H9 (cell line): Measurements from ENCODE around the gene PRMT2. TPM values are rescaled to one million over a fixed set of nuclear protein-coding genes. Genes with fewer than 3 reads are reported as not detected.

Experiments used
- DNase-seq: peaks from one replicate; pipeline ENCODE4 v3.0.0-alpha.2; 2017
- H2AFZ ChIP-seq: one replicate; pipeline ENCODE4 v1.6.1; 2013; ENCODE audit warnings: mild to moderate bottlenecking, low read length, control low read depth, moderate library complexity
- H2AK5ac ChIP-seq: 2 replicates; pipeline ENCODE4 v1.6.1; 2013; ENCODE audit warnings: low read length, control low read depth, mixed read lengths; ENCODE audit not compliant: insufficient read length
- H2BK120ac ChIP-seq: one replicate; pipeline ENCODE4 v1.6.1; 2013; ENCODE audit warnings: low read depth, mild to moderate bottlenecking, low read length, control low read depth, inconsistent platforms; ENCODE audit not compliant: poor library complexity, severe bottlenecking
- H2BK12ac ChIP-seq: 2 replicates; pipeline ENCODE4 v1.6.1; 2013; ENCODE audit warnings: low read length, control low read depth, mixed read lengths, low read depth; ENCODE audit not compliant: insufficient read length
- H2BK15ac ChIP-seq: 2 replicates; pipeline ENCODE4 v1.6.1; 2013; ENCODE audit warnings: low read depth, low read length, control low read depth
- H2BK20ac ChIP-seq: one replicate; pipeline ENCODE4 v1.6.1; 2013; ENCODE audit warnings: low read depth, mild to moderate bottlenecking, low read length, control low read depth, inconsistent platforms; ENCODE audit not compliant: poor library complexity, severe bottlenecking
- H2BK5ac ChIP-seq: 2 replicates; pipeline ENCODE4 v1.6.1; 2013; ENCODE audit warnings: low read length, control low read depth, mixed read lengths; ENCODE audit not compliant: insufficient read length
- H3K14ac ChIP-seq: 2 replicates; pipeline ENCODE4 v1.6.1; 2013; ENCODE audit warnings: low read length, control low read depth; ENCODE audit not compliant: insufficient read depth
- H3K18ac ChIP-seq: 2 replicates; pipeline ENCODE4 v1.6.1; 2013; ENCODE audit warnings: low read depth, mild to moderate bottlenecking, mixed read lengths, low read length, control low read depth; ENCODE audit not compliant: insufficient read length
- H3K23ac ChIP-seq: 2 replicates; pipeline ENCODE4 v1.6.1; 2013; ENCODE audit warnings: low read length, control low read depth, mixed read lengths, low read depth; ENCODE audit not compliant: insufficient read length
- H3K23me2 ChIP-seq: 2 replicates; pipeline ENCODE4 v1.6.1; 2013; ENCODE audit warnings: low read depth, mild to moderate bottlenecking, mixed read lengths, low read length, control low read depth; ENCODE audit not compliant: insufficient read length, poor library complexity, severe bottlenecking
- H3K27ac ChIP-seq: 2 replicates; pipeline ENCODE4 v1.5.1; 2013; ENCODE audit warnings: low read length, control low read depth, mixed read lengths, low read depth; ENCODE audit not compliant: insufficient read length
- H3K27me3 ChIP-seq: 2 replicates; pipeline ENCODE4 v1.6.1; 2013; ENCODE audit warnings: low read length, control low read depth, inconsistent platforms; ENCODE audit not compliant: insufficient read depth
- H3K4ac ChIP-seq: 2 replicates; pipeline ENCODE4 v1.6.1; 2013; ENCODE audit warnings: low read depth, mild to moderate bottlenecking, control low read depth, inconsistent platforms, low read length, moderate library complexity
- H3K4me1 ChIP-seq: 2 replicates; pipeline ENCODE4 v1.6.1; 2013; ENCODE audit warnings: low read length, control low read depth, inconsistent platforms; ENCODE audit not compliant: insufficient read depth
- H3K4me2 ChIP-seq: 2 replicates; pipeline ENCODE4 v1.6.1; 2013; ENCODE audit warnings: low read length, control low read depth, mixed read lengths; ENCODE audit not compliant: insufficient read length, insufficient read depth
- H3K56ac ChIP-seq: 2 replicates; pipeline ENCODE4 v1.6.1; 2013; ENCODE audit warnings: low read depth, mild to moderate bottlenecking, mixed read lengths, low read length, control low read depth; ENCODE audit not compliant: insufficient read length
- H3K79me1 ChIP-seq: 2 replicates; pipeline ENCODE4 v1.6.1; 2013; ENCODE audit warnings: low read depth, mild to moderate bottlenecking, moderate library complexity, low read length, control low read depth, inconsistent platforms; ENCODE audit not compliant: insufficient read depth, poor library complexity, severe bottlenecking
- H3K79me2 ChIP-seq: 2 replicates; pipeline ENCODE4 v1.6.1; 2013; ENCODE audit warnings: low read length, control low read depth, inconsistent platforms; ENCODE audit not compliant: insufficient read depth
- H3K9ac ChIP-seq: 2 replicates; pipeline ENCODE4 v1.6.1; 2013; ENCODE audit warnings: low read length, control low read depth, mixed read lengths; ENCODE audit not compliant: insufficient read length; ENCODE audit errors: extremely low read depth
- H3K9me3 ChIP-seq: one replicate; pipeline ENCODE4 v1.6.1; 2013; ENCODE audit warnings: low read depth, low read length, inconsistent platforms; ENCODE audit not compliant: control insufficient read depth
- H3T11ph ChIP-seq: one replicate; pipeline ENCODE4 v1.6.1; 2013; ENCODE audit warnings: mild to moderate bottlenecking, low read length, control low read depth, inconsistent platforms
- H4K20me1 ChIP-seq: one replicate; pipeline ENCODE4 v1.6.1; 2013; ENCODE audit not compliant: control insufficient read depth, insufficient read length, insufficient read depth
- H4K5ac ChIP-seq: 2 replicates; pipeline ENCODE4 v1.6.1; 2013; ENCODE audit warnings: low read depth, mild to moderate bottlenecking, mixed read lengths, low read length, control low read depth; ENCODE audit not compliant: insufficient read length
- H4K8ac ChIP-seq: replicated peaks from 2 replicates; pipeline ENCODE4 v1.6.1; 2013; ENCODE audit warnings: low read length, control low read depth, mixed read lengths, low read depth; ENCODE audit not compliant: insufficient read length
- H4K91ac ChIP-seq: 2 replicates; pipeline ENCODE4 v1.6.1; 2013; ENCODE audit warnings: low read depth, mild to moderate bottlenecking, moderate library complexity, mixed read lengths, low read length, control low read depth; ENCODE audit not compliant: insufficient read length
- H3K27ac Mint-ChIP-seq, 3 experiments: 2 replicates in 2 of 3; 3 replicates in 1 of 3; pipeline ENCODE4 v1.8.0; 2020 to 2021; ENCODE audit warnings: mixed read lengths in 3 of 3, mild to moderate bottlenecking in 1 of 3, moderate library complexity in 1 of 3
- H3K27me3 Mint-ChIP-seq: 2 replicates; pipeline ENCODE4 v1.8.0; 2021; ENCODE audit warnings: low read depth, mild to moderate bottlenecking, moderate library complexity, mixed read lengths
- H3K36me3 Mint-ChIP-seq, 3 experiments: 2 replicates in 2 of 3; 3 replicates in 1 of 3; pipeline ENCODE4 v1.8.0; 2020 to 2021; ENCODE audit warnings: low read depth in 3 of 3, mixed read lengths in 3 of 3; ENCODE audit not compliant: insufficient read depth in 1 of 3
- H3K4me1 Mint-ChIP-seq, 2 experiments: 2 replicates each; pipeline ENCODE4 v1.8.0; 2020; ENCODE audit warnings: mixed read lengths in 2 of 2
- H3K4me3 Mint-ChIP-seq, 2 experiments: 2 replicates in 1 of 2; 3 replicates in 1 of 2; pipeline ENCODE4 v1.8.0; 2020 to 2021; ENCODE audit warnings: mild to moderate bottlenecking in 2 of 2, mixed read lengths in 2 of 2, moderate library complexity in 1 of 2
- H3K9me3 Mint-ChIP-seq, 2 experiments: 2 replicates in 1 of 2; 3 replicates in 1 of 2; pipeline ENCODE4 v1.8.0; 2020; ENCODE audit warnings: mild to moderate bottlenecking in 2 of 2, mixed read lengths in 2 of 2, moderate library complexity in 1 of 2
- CTCF ChIP-seq: fragments of 200-600 bp; sonication (generic); conservative IDR thresholded peaks from 3 replicates; pipeline ENCODE4 v1.8.0; 2021; ENCODE audit warnings: antibody characterized with exemption, mild to moderate bottlenecking
- WGBS: extraction: QIAGEN DNeasy Blood & Tissue Kit; methylation state at CpG from one replicate; pipeline ENCODE4 v1.1.7; 2013; ENCODE audit warnings: missing lambda C conversion rate, low lambda C conversion rate, mixed read lengths; ENCODE audit not compliant: insufficient read length; ENCODE audit errors: extremely low coverage; 5-methylcytosine and 5-hydroxymethylcytosine counted together
- total RNA-seq: library from RNA; stranded (reverse); gene quantifications from 2 replicates; pipeline ENCODE4 v1.2.1, GENCODE V29; 2021

PRMT2 gene
- total RNA-seq, 1 experiment from 2014 or later: 53.7 TPM

- no peak overlapping the region for H3K14ac ChIP-seq
- no peak overlapping the region for H3K27ac Mint-ChIP-seq
- H3K4ac ChIP-seq: no peak overlapping the region
- H3K23ac ChIP-seq: no peak overlapping the region
- H3K23me2 ChIP-seq: no peaks in the 10 kb centered on the region
- H2BK12ac ChIP-seq: no peak overlapping the region
- no peak overlapping the region for H2BK5ac ChIP-seq
- H3K4me1 Mint-ChIP-seq: no peaks in the 10 kb centered on the region
- no peaks in the 10 kb centered on the region for H4K20me1 ChIP-seq
- H3K4me1 ChIP-seq: no peaks in the 10 kb centered on the region
- H3T11ph ChIP-seq: no peak overlapping the region
- H4K5ac ChIP-seq: no peak overlapping the region
- no peaks in the 10 kb centered on the region for H3K9me3 ChIP-seq
- no peak overlapping the region for H3K27ac ChIP-seq
- H3K56ac ChIP-seq: no peak overlapping the region
- H2BK120ac ChIP-seq: no peak overlapping the region
- no peak overlapping the region for H2BK20ac ChIP-seq
- H3K27me3 ChIP-seq: no peaks in the 10 kb centered on the region
- no peak overlapping the region for H2AK5ac ChIP-seq
- DNase-seq: no peak
- no peak overlapping the region for H3K9ac ChIP-seq
- no peak overlapping the region for H2BK15ac ChIP-seq
- H3K4me2 ChIP-seq: no peak overlapping the region
- peaks cover 40 to 80% (median 77%) of the 10 kb centered on the region in 3 experiments; a peak in 6 of 7 replicates for H3K36me3 Mint-ChIP-seq
- no peak overlapping the region for H4K8ac ChIP-seq
- no peak overlapping the region for H2AFZ ChIP-seq
- WGBS: no CpG with 5 or more reads among the region's 9 CpGs
- H3K9me3 Mint-ChIP-seq: no peaks in the 10 kb centered on the region
- H3K4me3 Mint-ChIP-seq: no peak overlapping the region
- H3K18ac ChIP-seq: no peak overlapping the region
- no peaks in the 10 kb centered on the region for H3K79me1 ChIP-seq
- TF ChIP-seq CTCF: no peak
- H4K91ac ChIP-seq: no peak overlapping the region
- no peaks in the 10 kb centered on the region for H3K27me3 Mint-ChIP-seq
- H3K79me2 ChIP-seq: no peaks in the 10 kb centered on the region
Measured at GRCh38 chr21:46646541-46647154, 11.2 kb downstream of the PRMT2 start.
